ENCODE data around the gene PTH2.

DNA sequence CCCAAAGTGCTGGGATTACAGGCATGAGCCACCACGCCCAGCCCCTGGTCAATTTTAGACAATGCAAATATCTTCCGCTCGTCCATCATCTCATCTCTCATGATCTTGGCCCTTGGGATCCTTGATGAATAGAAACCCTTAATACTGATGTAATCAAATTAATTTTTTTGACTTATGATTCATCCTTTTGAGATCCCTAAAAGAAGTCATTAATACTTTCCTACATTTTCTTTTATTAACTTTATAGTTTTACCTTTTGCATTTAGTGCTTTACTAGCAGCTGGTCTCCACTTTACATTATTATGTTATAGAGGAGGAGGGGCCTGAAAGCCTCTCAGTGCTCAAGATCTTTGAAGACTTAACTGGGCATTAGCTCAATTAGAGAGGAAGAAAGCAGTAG, 42.9 kb downstream of the PTH2 start:
- TF ChIP-seq CTCF (IDR thresholded peaks at IDR 0.05) = no peak
- no peak for TF ChIP-seq EP300 (IDR thresholded peaks at IDR 0.05)
- TF ChIP-seq POLR2A (IDR thresholded peaks at IDR 0.05) = no peak
